GM12873 (cell line): ENCODE data around the gene PSME1.
A peak's percentile ranks its signal among the peaks of the same experiment; 100 is the strongest.

ENCODE experiments used
- TF ChIP-seq, protein P1 (sequence below): IDR thresholded peaks from 2 replicates; pipeline ENCODE4 v1.5.1; 2012; ENCODE audit warnings: low read depth, mild to moderate bottlenecking, moderate library complexity, low read length, control low read depth; ENCODE audit not compliant: insufficient read depth; ENCODE audit errors: missing control alignments

PSME1 gene

DNA sequence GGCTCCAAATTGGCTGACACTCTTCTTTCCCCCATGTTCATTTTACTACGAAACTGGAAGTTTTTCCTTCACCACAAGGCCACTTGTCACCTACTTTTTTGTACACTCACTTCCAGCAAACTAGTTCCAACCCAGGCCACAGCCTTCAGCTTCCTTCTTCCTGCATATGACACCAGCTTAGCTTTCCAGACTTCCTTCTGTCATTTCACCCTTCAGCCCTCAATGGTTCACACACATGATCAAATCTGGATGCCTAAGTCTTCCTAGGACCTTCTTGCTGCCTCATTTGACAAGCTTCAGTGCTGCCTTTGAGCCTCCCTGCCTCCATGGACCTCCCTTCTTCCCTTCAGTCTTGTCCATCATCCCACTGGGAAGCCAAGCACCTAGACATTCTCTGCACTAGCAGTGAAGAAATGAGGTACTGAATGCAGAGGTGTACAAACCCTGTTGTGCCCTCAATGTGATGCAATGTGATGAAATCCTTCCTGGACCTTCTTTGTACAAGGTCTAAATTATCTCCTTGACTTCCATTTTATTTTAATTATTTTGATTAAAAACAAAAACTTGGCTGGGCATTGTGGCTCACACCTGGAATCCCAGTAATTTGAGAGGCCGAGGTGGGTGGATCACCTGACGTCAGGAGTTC, 31.6 kb downstream of the PSME1 start:
- TF ChIP-seq, protein P1, sequence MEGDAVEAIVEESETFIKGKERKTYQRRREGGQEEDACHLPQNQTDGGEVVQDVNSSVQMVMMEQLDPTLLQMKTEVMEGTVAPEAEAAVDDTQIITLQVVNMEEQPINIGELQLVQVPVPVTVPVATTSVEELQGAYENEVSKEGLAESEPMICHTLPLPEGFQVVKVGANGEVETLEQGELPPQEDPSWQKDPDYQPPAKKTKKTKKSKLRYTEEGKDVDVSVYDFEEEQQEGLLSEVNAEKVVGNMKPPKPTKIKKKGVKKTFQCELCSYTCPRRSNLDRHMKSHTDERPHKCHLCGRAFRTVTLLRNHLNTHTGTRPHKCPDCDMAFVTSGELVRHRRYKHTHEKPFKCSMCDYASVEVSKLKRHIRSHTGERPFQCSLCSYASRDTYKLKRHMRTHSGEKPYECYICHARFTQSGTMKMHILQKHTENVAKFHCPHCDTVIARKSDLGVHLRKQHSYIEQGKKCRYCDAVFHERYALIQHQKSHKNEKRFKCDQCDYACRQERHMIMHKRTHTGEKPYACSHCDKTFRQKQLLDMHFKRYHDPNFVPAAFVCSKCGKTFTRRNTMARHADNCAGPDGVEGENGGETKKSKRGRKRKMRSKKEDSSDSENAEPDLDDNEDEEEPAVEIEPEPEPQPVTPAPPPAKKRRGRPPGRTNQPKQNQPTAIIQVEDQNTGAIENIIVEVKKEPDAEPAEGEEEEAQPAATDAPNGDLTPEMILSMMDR: no peak

DNA sequence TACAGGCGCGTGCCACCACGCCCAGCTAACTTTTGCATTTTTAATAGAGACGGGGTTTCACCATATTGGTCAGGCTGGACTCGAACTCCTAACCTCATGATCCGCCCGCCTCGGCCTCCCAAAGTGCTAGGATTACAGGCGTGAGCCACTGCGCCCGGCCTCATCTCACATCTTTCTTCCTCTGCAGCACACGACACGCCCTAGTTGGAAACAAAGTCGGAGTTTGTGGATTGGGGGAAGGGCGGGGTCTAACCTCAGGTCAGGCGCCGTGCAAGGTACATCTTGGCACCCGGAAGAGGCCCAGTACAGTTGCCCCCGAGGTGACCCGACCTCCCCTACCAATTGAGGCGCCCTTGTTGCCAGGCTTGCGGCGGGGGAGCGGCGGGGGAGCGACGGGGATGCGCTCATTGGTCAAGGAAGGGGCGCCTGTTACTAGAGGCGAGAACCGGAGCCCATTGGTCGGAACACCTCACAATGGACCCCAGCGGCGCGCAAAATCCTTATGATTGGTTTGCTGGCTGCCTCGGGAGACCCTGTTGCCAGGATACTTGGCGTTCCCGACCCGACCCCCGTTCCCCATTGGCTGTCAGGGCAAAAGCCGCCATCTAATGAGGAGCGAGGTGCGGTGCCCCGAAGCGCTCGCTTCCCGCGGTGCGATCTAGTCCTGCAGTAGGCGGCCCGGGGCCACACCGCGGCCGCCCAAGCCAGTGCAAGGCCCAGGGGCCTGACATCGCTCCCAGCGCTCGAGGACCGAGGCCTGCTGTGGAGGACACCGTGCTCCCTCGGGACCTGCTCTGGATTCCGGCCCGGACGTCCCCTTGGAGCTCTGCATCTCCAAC, 35.6 kb downstream of the PSME1 start, which contains the start of gene REC8:
REC8 (plus strand) TSS at position 659 of the 839 bp plus-strand sequence. CDS start 473 bp downstream, outside the sequence.
- TF ChIP-seq, protein P1: peak; percentile 2

DNA sequence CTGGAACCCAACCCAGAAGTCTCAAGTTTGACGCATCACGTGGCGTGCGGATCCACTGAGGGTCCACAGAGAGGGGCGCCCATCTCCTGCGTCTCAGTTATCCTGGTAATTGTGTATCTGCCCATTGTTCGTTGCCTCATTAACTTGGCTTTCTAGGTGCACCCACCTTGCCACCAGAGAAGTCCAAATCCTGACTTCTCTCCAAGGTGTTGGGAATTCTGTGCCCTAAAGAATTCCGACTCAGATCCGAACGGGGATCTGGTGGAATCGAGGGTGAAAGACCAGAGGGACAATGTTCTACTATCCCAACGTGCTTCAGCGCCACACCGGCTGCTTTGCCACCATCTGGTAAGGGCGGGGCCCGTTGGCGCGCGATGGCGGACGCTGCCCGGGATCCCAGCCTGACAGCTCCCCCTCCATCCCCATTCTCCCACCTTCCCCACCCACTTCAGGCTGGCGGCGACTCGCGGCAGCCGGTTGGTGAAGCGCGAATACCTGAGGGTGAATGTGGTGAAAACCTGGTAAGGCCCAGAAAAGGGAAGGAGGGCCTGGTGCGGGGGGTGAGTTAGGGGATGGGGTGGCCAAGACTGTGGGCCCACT, 36.4 kb downstream of the PSME1 start:
- TF ChIP-seq, protein P1: no peak

DNA sequence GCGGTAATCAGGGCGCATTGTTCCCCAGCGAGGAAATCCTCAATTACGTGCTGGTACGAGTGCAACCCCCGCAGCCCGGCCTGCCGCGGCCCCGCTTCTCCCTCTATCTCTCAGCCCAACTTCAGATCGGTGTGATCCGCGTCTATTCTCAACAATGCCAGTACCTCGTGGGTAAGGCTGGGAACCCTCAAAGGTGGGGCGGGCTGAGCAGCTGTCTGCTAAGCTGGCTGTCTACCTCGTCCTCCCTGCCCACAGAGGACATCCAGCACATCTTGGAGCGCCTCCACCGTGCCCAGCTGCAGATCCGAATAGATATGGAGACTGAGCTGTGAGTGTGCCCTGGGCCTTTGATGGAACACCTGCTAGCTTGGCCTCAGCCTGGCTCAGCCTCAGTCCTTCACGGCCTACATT, 36.9 kb downstream of the PSME1 start:
- TF ChIP-seq, protein P1: no peak

DNA sequence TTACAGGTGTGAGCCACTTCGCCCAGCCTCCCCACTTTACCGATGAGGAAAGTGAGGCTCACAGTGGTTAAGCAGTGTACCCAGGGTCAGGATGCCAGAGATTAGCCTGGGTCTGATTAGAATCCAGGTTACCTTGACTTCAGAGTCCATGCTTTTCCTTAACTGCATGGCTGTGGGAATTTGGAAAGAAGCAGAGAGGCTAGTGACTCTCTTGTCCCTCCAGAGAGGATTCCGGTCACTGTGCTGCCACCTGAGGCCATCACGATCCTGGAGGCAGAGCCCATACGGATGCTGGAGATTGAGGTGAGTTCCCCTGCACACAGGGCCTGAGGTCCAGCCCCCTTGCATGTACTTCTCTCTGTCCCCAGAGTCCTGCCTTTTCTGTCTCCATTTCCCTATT, 40.6 kb downstream of the PSME1 start:
- TF ChIP-seq, protein P1: no peak

DNA sequence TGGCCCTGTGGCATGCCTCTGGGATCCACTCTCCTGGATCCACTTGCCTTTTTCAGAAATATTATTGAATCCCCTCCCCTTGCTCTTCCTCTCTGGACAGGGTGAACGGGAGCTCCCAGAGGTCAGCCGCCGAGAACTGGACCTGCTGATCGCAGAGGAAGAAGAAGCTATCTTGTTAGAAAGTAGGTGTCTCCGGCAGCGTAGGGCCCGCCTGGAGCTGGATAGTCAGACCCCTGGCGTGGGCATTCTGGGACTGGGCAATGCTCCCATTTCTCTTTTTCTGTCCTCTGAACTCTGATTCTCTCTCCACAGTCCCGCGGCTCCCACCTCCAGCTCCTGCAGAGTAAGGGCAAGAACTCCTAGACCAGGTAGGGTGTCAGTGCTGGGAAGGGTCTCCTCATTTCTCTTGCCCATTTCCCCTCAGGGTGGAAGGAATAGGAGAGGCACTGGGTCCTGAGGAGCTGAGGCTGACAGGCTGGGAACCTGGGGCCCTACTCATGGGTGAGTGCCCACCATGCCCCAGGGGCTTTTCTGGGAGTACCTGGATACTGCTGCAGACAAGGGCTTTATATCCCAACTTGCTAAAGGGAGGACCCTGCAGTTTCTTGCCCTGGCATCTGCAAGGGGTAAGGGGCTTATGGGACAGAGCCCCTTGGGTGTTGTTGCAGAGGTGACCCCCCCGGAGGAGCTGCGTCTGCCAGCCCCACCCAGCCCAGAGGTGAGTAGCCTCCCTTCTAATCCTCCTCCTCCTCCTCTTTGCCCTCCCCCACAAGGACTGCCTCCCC, 41.2 kb downstream of the PSME1 start:
- TF ChIP-seq, protein P1: no peak
